Thymus (tissue), 11 donors: ENCODE results near the gene IRX2. TPM values are rescaled to one million over a fixed set of nuclear protein-coding genes. Genes with fewer than 3 reads are reported as not detected.

Experiments
- DNase-seq, 9 donors: peaks; one replicate each; pipeline ENCODE4 v3.0.0-alpha.2; 2013; ENCODE audit warnings: low spot score in 9 of 9, low read depth in 6 of 9, missing footprints in 1 of 9
- H3K27ac ChIP-seq, 2 donors: one replicate each; pipeline ENCODE4 v1.5.1; 2013; ENCODE audit warnings: control low read depth in 1 of 2, low read depth in 1 of 2, low read length in 1 of 2, mild to moderate bottlenecking in 1 of 2, moderate library complexity in 1 of 2
- H3K27me3 ChIP-seq, 2 donors: one replicate each; pipeline ENCODE4 v1.5.1; 2013; ENCODE audit warnings: low read length in 1 of 2; ENCODE audit not compliant: control insufficient read depth in 2 of 2, insufficient read depth in 1 of 2
- H3K36me3 ChIP-seq, 2 donors: one replicate each; pipeline ENCODE4 v1.5.1; 2013; ENCODE audit warnings: low read length in 1 of 2, mild to moderate bottlenecking in 1 of 2, moderate library complexity in 1 of 2; ENCODE audit not compliant: control insufficient read depth in 2 of 2, insufficient read depth in 2 of 2
- H3K4me1 ChIP-seq, 2 donors: one replicate each; pipeline ENCODE4 v1.5.1; 2013; ENCODE audit warnings: low read length in 2 of 2; ENCODE audit not compliant: control insufficient read depth in 2 of 2, insufficient read depth in 2 of 2
- H3K4me3 ChIP-seq, 2 donors: one replicate each; pipeline ENCODE4 v1.5.1; 2013; ENCODE audit warnings: low read length in 2 of 2, control low read depth in 1 of 2, mild to moderate bottlenecking in 1 of 2
- H3K9me3 ChIP-seq, 2 donors: one replicate each; pipeline ENCODE4 v1.5.1; 2013; ENCODE audit warnings: low read length in 1 of 2, mild to moderate bottlenecking in 1 of 2; ENCODE audit not compliant: control insufficient read depth in 2 of 2, insufficient read depth in 1 of 2
- WGBS: extraction: QIAGEN DNeasy Blood & Tissue Kit; methylation state at CpG from one replicate; pipeline ENCODE4 v1.1.7; 2013; 5-methylcytosine and 5-hydroxymethylcytosine counted together
- polyA plus RNA-seq: library from polyadenylated mRNA; stranded (reverse); fragments of 200-250 nt; gene quantifications from one replicate; pipeline ENCODE4 v1.2.3, GENCODE V29; 2013
- total RNA-seq: library from RNA; stranded (reverse); fragments of 120-200 nt; gene quantifications from one replicate; pipeline ENCODE4 v1.2.4, GENCODE V29; 2013
- donor health status: healthy.

IRX2 gene
- total and polyA plus RNA-seq, 2 donors: 0.38 to 1.5 TPM

GRCh38 chr5:2759091-2759490 is 7.6 kb upstream of the IRX2 start:
- no peak overlapping the region for H3K27ac ChIP-seq
- WGBS: 82% methylated on average over 3 of the region's 3 CpGs
- no peak for DNase-seq
- H3K36me3 ChIP-seq: no peaks in the 10 kb centered on the region
- H3K4me3 ChIP-seq: no peak overlapping the region
- H3K27me3 ChIP-seq: peaks cover 54 to 67% of the 10 kb centered on the region in 2 donors
- H3K9me3 ChIP-seq: peaks cover 0 to 1% of the 10 kb centered on the region in 2 donors
- no peaks in the 10 kb centered on the region for H3K4me1 ChIP-seq

- Histone ChIP-seq H3K27ac (no peak overlapping the region), H3K4me3 (no peak overlapping the region), H3K9me3 (peaks cover 0 to 1% of the 10 kb centered on the region in 2 donors), H3K27me3 (peaks cover 58 to 72% of the 10 kb centered on the region in 2 donors), H3K4me1 (no peaks in the 10 kb centered on the region), H3K36me3 (no peaks in the 10 kb centered on the region)
- DNase-seq: no peak
- whole genome bisulfite sequencing: 73% methylated on average over 6 of the region's 6 CpGs
Observed at GRCh38 chr5:2758632-2759031, 7.2 kb upstream of the IRX2 start.

- no peak overlapping the region for H3K27ac ChIP-seq
- no peak for DNase-seq
- WGBS: 9% methylated on average over 23 of the region's 23 CpGs
Observed at GRCh38 chr5:2757563-2758351, 6.3 kb upstream of the IRX2 start.

DNA sequence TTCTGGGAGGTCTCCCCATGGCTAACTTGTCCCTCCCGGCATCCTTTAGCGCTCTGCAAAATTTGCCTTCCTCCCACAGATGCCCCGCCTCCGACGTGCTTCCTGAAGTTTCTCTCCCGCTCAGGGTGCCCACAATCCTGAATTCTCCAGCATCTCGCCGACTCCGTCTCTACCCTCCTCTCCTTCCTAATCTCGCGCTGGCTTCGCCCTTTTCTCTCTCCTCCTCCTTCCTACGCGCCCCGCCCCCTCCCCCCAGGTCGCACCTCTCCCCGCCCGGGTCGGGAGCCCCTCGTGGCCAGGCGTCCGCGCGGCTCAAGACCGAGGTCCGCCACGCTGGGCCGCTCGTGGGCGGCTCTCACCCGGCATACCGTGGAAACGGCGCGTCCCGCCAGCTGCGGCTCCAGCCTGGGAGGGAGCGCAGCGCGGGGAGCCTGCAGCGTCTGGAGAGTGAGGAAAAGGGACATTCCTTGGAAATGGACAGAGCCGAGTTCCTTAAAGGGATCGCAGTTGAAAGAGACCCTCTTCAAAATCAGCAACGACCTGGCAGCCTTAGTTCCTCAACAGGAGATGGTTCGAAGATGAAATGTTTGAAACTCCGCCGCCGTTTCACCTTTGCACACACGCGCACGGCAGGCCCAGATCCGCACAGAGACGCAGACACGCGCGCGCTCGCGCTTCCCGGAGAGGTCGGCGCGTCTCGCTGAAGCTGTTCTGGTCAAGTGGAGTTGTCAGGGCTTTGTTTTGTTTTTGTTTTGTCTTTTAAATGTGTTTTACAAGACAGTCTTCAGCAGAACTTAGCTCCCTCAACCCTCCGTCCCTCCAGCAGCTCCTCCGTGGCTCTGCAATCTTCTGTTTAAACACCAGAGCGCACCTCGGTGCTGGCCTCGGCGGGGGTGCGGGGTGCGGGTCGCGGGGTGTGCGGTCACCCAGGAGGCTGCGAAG is 5.0 kb upstream of the IRX2 start:
- Histone ChIP-seq H3K27ac (no peak overlapping the region), H3K4me3 (no peak overlapping the region), H3K9me3 (peaks cover 0 to 1% of the 10 kb centered on the region in 2 donors), H3K4me1 (no peaks in the 10 kb centered on the region), H3K36me3 (no peaks in the 10 kb centered on the region), H3K27me3 (peaks cover 80 to 84% of the 10 kb centered on the region in 2 donors)
- 3% methylated on average over 76 of the region's 76 CpGs for WGBS
- no peak for DNase-seq

More at GRCh38 chr5:2757563-2758351, 6.3 kb upstream of the IRX2 start:
- Histone ChIP-seq H3K36me3 (no peaks in the 10 kb centered on the region), H3K9me3 (peaks cover 0 to 1% of the 10 kb centered on the region in 2 donors), H3K27me3 (peaks cover 67 to 77% of the 10 kb centered on the region in 2 donors), H3K4me1 (no peaks in the 10 kb centered on the region), H3K4me3 (no peak overlapping the region)

DNA sequence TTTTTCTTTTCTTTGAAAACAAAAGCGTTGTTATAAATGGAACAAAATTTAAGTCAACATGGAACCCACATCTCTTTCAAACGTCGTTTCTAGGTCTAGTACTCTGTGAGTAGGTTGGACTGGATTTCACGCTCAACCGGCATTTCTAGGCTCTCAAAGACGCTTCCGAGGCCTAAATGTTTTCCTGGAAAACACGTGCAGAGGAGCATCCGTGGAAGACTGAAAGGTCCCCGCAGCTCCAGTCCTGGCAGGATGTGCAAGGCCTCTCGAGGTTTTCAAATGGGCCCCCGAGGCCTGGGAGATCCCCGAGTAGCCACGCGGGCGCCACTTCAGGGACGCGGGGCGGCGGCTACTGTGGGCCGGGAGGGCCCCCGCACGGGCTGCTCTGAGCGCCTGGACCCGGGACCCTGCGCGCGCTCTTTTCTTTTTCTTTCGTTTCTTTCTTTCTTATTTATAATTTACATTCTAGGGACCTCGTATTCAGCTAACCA is 4.2 kb upstream of the IRX2 start:
- no peak overlapping the region for H3K27ac ChIP-seq
- H3K4me1 ChIP-seq: no peaks in the 10 kb centered on the region
- H3K9me3 ChIP-seq: peaks cover 0 to 1% of the 10 kb centered on the region in 2 donors
- H3K4me3 ChIP-seq: no peak overlapping the region
- 5% methylated on average over 30 of the region's 30 CpGs for WGBS
- H3K36me3 ChIP-seq: no peaks in the 10 kb centered on the region
- DNase-seq: no peak
- peaks cover 87 to 88% of the 10 kb centered on the region in 2 donors for H3K27me3 ChIP-seq

GRCh38 chr5:2755076-2755680 is 3.7 kb upstream of the IRX2 start:
- 4% methylated on average over 63 of the region's 63 CpGs for WGBS
- peaks cover 92% of the 10 kb centered on the region in 2 donors for H3K27me3 ChIP-seq
- no peak overlapping the region for H3K4me3 ChIP-seq

GRCh38 chr5:2754581-2755075 is 3.2 kb upstream of the IRX2 start:
- 7% methylated on average over 27 of the region's 27 CpGs for WGBS
- Histone ChIP-seq H3K4me3 (no peak overlapping the region), H3K9me3 (peaks cover 3 to 5% of the 10 kb centered on the region in 2 donors), H3K27me3 (peaks cover 92 to 96% of the 10 kb centered on the region in 2 donors), H3K27ac (no peak overlapping the region), H3K36me3 (no peaks in the 10 kb centered on the region), H3K4me1 (no peaks in the 10 kb centered on the region)
- DNase-seq: no peak

More at GRCh38 chr5:2755076-2755680, 3.7 kb upstream of the IRX2 start:
- Histone ChIP-seq H3K9me3 (peaks cover 0 to 5% of the 10 kb centered on the region in 2 donors), H3K27ac (no peak overlapping the region), H3K36me3 (no peaks in the 10 kb centered on the region), H3K4me1 (no peaks in the 10 kb centered on the region)
- DNase-seq: no peak

GRCh38 chr5:2753452-2754420 is 2.3 kb upstream of the IRX2 start:
- Histone ChIP-seq H3K27ac (no peak overlapping the region), H3K9me3 (peaks cover 6 to 7% of the 10 kb centered on the region in 2 donors), H3K4me1 (no peaks in the 10 kb centered on the region), H3K36me3 (no peaks in the 10 kb centered on the region), H3K4me3 (no peak overlapping the region), H3K27me3 (peaks cover 92 to 98% of the 10 kb centered on the region in 2 donors)
- DNase-seq: no peak
- WGBS: 5% methylated on average over 29 of the region's 29 CpGs
